HepG2 (cell line): ENCODE results near the gene EXOC6B. TPM values are rescaled to one million over a fixed set of nuclear protein-coding genes. Genes with fewer than 3 reads are reported as not detected.

Source experiments
- AGO1 ChIP-seq: fragments of 200-400 bp; formaldehyde crosslinking; IDR thresholded peaks from 2 replicates; pipeline ENCODE4 v1.6.1; 2017; ENCODE audit warnings: mild to moderate bottlenecking, low read depth, low read length, moderate library complexity; ENCODE audit not compliant: poor library complexity, severe bottlenecking
- CC2D1A ChIP-seq: sonication (generic); formaldehyde crosslinking; IDR thresholded peaks from 2 replicates; pipeline ENCODE4 v1.8.1; 2023; ENCODE audit warnings: mild to moderate bottlenecking, missing genetic modification reagents
- HNRNPK ChIP-seq: fragments of 200-400 bp; formaldehyde crosslinking; IDR thresholded peaks from 2 replicates; pipeline ENCODE4 v1.6.1; 2018; ENCODE audit warnings: low read length, low read depth, moderate library complexity, mild to moderate bottlenecking; ENCODE audit not compliant: poor library complexity, severe bottlenecking
- HOXA5 ChIP-seq: sonication (generic); formaldehyde crosslinking; IDR thresholded peaks from 2 replicates; pipeline ENCODE4 v1.4.0; 2020; ENCODE audit warnings: missing genetic modification reagents
- IRX3 ChIP-seq: sonication (generic); formaldehyde crosslinking; IDR thresholded peaks from 2 replicates; pipeline ENCODE4 v1.8.1; 2023; ENCODE audit warnings: mild to moderate bottlenecking, low read depth, missing genetic modification reagents, borderline replicate concordance
- KDM3A ChIP-seq: IDR thresholded peaks from 2 replicates; pipeline ENCODE4 v1.6.1; 2018; ENCODE audit warnings: low read depth, missing compliant biosample characterization
- PHF8 ChIP-seq: sonication (generic); formaldehyde crosslinking; IDR thresholded peaks from 2 replicates; pipeline ENCODE4 v1.5.0; 2020; ENCODE audit warnings: missing genetic modification reagents
- PRDM4 ChIP-seq: sonication (generic); formaldehyde crosslinking; IDR thresholded peaks from 2 replicates; pipeline ENCODE4 v1.9.0; 2021; ENCODE audit warnings: missing genetic modification reagents, borderline replicate concordance
- RFX5 ChIP-seq: IDR thresholded peaks from 2 replicates; pipeline ENCODE4 v1.6.1; 2011; ENCODE audit warnings: low read depth, low read length, improper control_type of control experiment
- RNF219 ChIP-seq: sonication (generic); formaldehyde crosslinking; IDR thresholded peaks from 2 replicates; pipeline ENCODE4 v1.5.0; 2020; ENCODE audit warnings: mild to moderate bottlenecking, missing genetic modification reagents
- TCF7L2 ChIP-seq: IDR thresholded peaks from 2 replicates; pipeline ENCODE4 v1.6.1; 2011; ENCODE audit warnings: mild to moderate bottlenecking, low read depth, low read length, moderate library complexity
- ZNF362 ChIP-seq: sonication (generic); formaldehyde crosslinking; IDR thresholded peaks from 2 replicates; pipeline ENCODE4 v1.4.0; 2020; ENCODE audit warnings: missing genetic modification reagents, mild to moderate bottlenecking, borderline replicate concordance
- ZSCAN30 ChIP-seq: sonication (generic); formaldehyde crosslinking; IDR thresholded peaks from 2 replicates; pipeline ENCODE4 v1.5.0; 2020; ENCODE audit warnings: mild to moderate bottlenecking, missing genetic modification reagents
- polyA plus RNA-seq, 8 experiments: library from polyadenylated mRNA; depleted of rRNA in 3 of 8; stranded (reverse) in 7 of 8; unstranded in 1 of 8; fragments of >200 nt; fragmentation: Illumina TruSeq in 4 of 8; extraction: Trizol in 4 of 8; gene quantifications; 2 replicates each; pipeline versions ENCODE4 v1.2.1 to v1.2.3, GENCODE V29; 2011 to 2016; ENCODE audit warnings: low read depth in 4 of 8, missing spikeins in 1 of 8, mixed read lengths in 1 of 8; ENCODE audit not compliant: insufficient read depth in 1 of 8
- total RNA-seq, 5 experiments: library from RNA; depleted of rRNA; stranded (reverse); fragments of >200 nt; fragmentation: Illumina TruSeq; extraction: Trizol; gene quantifications; 2 replicates each; pipeline ENCODE4 v1.2.3, GENCODE V29; 2016; ENCODE audit warnings: low read depth in 1 of 5
- TF ChIP-seq, protein P1 (sequence below): sonication (generic); formaldehyde crosslinking; IDR thresholded peaks from 2 replicates; pipeline ENCODE4 v1.5.1; 2020; ENCODE audit warnings: mild to moderate bottlenecking, missing genetic modification reagents, borderline replicate concordance

EXOC6B gene
- total and polyA plus RNA-seq, 2 of the 13 experiments (the other 11 are each of a cell fraction or from before 2014, with no cell fraction given) = 9.1 to 15.9 TPM

GRCh38 chr2:72862239-72862988 is 36.6 kb upstream of the EXOC6B start (continued):
- TF ChIP-seq, protein P1, sequence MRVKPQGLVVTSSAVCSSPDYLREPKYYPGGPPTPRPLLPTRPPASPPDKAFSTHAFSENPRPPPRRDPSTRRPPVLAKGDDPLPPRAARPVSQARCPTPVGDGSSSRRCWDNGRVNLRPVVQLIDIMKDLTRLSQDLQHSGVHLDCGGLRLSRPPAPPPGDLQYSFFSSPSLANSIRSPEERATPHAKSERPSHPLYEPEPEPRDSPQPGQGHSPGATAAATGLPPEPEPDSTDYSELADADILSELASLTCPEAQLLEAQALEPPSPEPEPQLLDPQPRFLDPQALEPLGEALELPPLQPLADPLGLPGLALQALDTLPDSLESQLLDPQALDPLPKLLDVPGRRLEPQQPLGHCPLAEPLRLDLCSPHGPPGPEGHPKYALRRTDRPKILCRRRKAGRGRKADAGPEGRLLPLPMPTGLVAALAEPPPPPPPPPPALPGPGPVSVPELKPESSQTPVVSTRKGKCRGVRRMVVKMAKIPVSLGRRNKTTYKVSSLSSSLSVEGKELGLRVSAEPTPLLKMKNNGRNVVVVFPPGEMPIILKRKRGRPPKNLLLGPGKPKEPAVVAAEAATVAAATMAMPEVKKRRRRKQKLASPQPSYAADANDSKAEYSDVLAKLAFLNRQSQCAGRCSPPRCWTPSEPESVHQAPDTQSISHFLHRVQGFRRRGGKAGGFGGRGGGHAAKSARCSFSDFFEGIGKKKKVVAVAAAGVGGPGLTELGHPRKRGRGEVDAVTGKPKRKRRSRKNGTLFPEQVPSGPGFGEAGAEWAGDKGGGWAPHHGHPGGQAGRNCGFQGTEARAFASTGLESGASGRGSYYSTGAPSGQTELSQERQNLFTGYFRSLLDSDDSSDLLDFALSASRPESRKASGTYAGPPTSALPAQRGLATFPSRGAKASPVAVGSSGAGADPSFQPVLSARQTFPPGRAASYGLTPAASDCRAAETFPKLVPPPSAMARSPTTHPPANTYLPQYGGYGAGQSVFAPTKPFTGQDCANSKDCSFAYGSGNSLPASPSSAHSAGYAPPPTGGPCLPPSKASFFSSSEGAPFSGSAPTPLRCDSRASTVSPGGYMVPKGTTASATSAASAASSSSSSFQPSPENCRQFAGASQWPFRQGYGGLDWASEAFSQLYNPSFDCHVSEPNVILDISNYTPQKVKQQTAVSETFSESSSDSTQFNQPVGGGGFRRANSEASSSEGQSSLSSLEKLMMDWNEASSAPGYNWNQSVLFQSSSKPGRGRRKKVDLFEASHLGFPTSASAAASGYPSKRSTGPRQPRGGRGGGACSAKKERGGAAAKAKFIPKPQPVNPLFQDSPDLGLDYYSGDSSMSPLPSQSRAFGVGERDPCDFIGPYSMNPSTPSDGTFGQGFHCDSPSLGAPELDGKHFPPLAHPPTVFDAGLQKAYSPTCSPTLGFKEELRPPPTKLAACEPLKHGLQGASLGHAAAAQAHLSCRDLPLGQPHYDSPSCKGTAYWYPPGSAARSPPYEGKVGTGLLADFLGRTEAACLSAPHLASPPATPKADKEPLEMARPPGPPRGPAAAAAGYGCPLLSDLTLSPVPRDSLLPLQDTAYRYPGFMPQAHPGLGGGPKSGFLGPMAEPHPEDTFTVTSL = no peak
- no peak; the same call in 1 of the 2 replicates for TF ChIP-seq KDM3A
- TF ChIP-seq PRDM4 = no peak
- no peak; the same call in 1 of the 2 replicates for TF ChIP-seq HOXA5 (CRISPR knock-in tag)
- TF ChIP-seq PHF8 = peak; percentile 52
- no peak for TF ChIP-seq RFX5
- TF ChIP-seq HNRNPK = no peak
- no peak for TF ChIP-seq IRX3 (CRISPR knock-in tag)
- TF ChIP-seq CC2D1A = no peak; the same call in none of the 2 replicates
- no peak for TF ChIP-seq TCF7L2
- TF ChIP-seq AGO1 = peak; percentile 38
- no peak for TF ChIP-seq RNF219 (CRISPR knock-in tag)
- TF ChIP-seq ZNF362 (CRISPR knock-in tag) = no peak; the same call in 1 of the 2 replicates
- TF ChIP-seq ZSCAN30 = no peak
